ENCODE data around the gene BIN2.

Gene BIN2

GRCh38 chr12:51323966-51324895, at the start of gene BIN2:
BIN2 (minus strand) TSS chr12:51324174; CDS start chr12:51324102, 72 bp downstream.
- Histone ChIP-seq H3K27ac (ENCODE audit: low read length) (no peak within 1 kb of the TSS), H3K27me3 (ENCODE audit: control insufficient read depth, insufficient read depth, low read length) (no peaks in the 10 kb centered on the region), H3K4me1 (ENCODE audit: control insufficient read depth, insufficient read depth, low read length) (peaks cover 1% of the 10 kb centered on the region; the same call in 1 of the 2 replicates), H3K36me3 (ENCODE audit: control insufficient read depth, insufficient read depth, low read length) (no peaks in the 10 kb centered on the region), H3K9me3 (ENCODE audit: control insufficient read depth, insufficient read depth, low read length) (no peaks in the 10 kb centered on the region), H3K4me3 (ENCODE audit: low read length) (no peak within 1 kb of the TSS)
- no CpG with 5 or more reads among the region's 60 CpGs for WGBS (ENCODE audit: insufficient coverage, insufficient read length)
- no peak for DNase-seq (ENCODE audit: low read depth, low spot score)

- H3K27me3 ChIP-seq (ENCODE audit: control insufficient read depth, insufficient read depth, low read length): no peaks in the 10 kb centered on the region
- H3K4me3 ChIP-seq (ENCODE audit: low read length): no peak overlapping the region
- no peaks in the 10 kb centered on the region for H3K9me3 ChIP-seq (ENCODE audit: control insufficient read depth, insufficient read depth, low read length)
- no peak overlapping the region for H3K27ac ChIP-seq (ENCODE audit: low read length)
- peaks cover 6% of the 10 kb centered on the region for H3K36me3 ChIP-seq (ENCODE audit: control insufficient read depth, insufficient read depth, low read length)
- no peak for DNase-seq (ENCODE audit: low read depth, low spot score)
- H3K4me1 ChIP-seq (ENCODE audit: control insufficient read depth, insufficient read depth, low read length): peaks cover 2% of the 10 kb centered on the region; the same call in 1 of the 2 replicates
- WGBS (ENCODE audit: insufficient coverage, insufficient read length): no CpG with 5 or more reads among the region's 3 CpGs
These were observed 49.2 kb upstream of the BIN2 start for GRCh38 chr12:51373187-51373586.

- Histone ChIP-seq H3K9me3 (ENCODE audit: control insufficient read depth, insufficient read depth, low read length) (no peaks in the 10 kb centered on the region), H3K27me3 (ENCODE audit: control insufficient read depth, insufficient read depth, low read length) (no peaks in the 10 kb centered on the region), H3K27ac (ENCODE audit: low read length) (no peak overlapping the region), H3K36me3 (ENCODE audit: control insufficient read depth, insufficient read depth, low read length) (peaks cover 1% of the 10 kb centered on the region), H3K4me1 (ENCODE audit: control insufficient read depth, insufficient read depth, low read length) (peaks cover 2% of the 10 kb centered on the region; the same call in 1 of the 2 replicates), H3K4me3 (ENCODE audit: low read length) (no peak overlapping the region)
- no CpG with 5 or more reads among the region's 2 CpGs for WGBS (ENCODE audit: insufficient coverage, insufficient read length)
- no peak for DNase-seq (ENCODE audit: low read depth, low spot score)
These were observed 48.0 kb upstream of the BIN2 start for GRCh38 chr12:51372021-51372420.

- DNase-seq (ENCODE audit: low read depth, low spot score): no peak
- H3K27ac ChIP-seq (ENCODE audit: low read length): no peak overlapping the region
- H3K4me1 ChIP-seq (ENCODE audit: control insufficient read depth, insufficient read depth, low read length): peaks cover 2% of the 10 kb centered on the region; the same call in 1 of the 2 replicates
- no peaks in the 10 kb centered on the region for H3K27me3 ChIP-seq (ENCODE audit: control insufficient read depth, insufficient read depth, low read length)
- H3K9me3 ChIP-seq (ENCODE audit: control insufficient read depth, insufficient read depth, low read length): no peaks in the 10 kb centered on the region
- no peaks in the 10 kb centered on the region; the same call in 1 of the 2 replicates for H3K36me3 ChIP-seq (ENCODE audit: control insufficient read depth, insufficient read depth, low read length)
- no peak overlapping the region for H3K4me3 ChIP-seq (ENCODE audit: low read length)
- WGBS (ENCODE audit: insufficient coverage, insufficient read length): no CpG with 5 or more reads among the region's 8 CpGs
These were observed 47.5 kb upstream of the BIN2 start for GRCh38 chr12:51371295-51371953.

- Histone ChIP-seq H3K4me1 (ENCODE audit: control insufficient read depth, insufficient read depth, low read length) (peaks cover 2% of the 10 kb centered on the region; the same call in 1 of the 2 replicates), H3K27me3 (ENCODE audit: control insufficient read depth, insufficient read depth, low read length) (no peaks in the 10 kb centered on the region), H3K9me3 (ENCODE audit: control insufficient read depth, insufficient read depth, low read length) (no peaks in the 10 kb centered on the region), H3K27ac (ENCODE audit: low read length) (no peak overlapping the region), H3K36me3 (ENCODE audit: control insufficient read depth, insufficient read depth, low read length) (no peaks in the 10 kb centered on the region; the same call in 1 of the 2 replicates), H3K4me3 (ENCODE audit: low read length) (no peak overlapping the region)
- WGBS (ENCODE audit: insufficient coverage, insufficient read length): no CpG with 5 or more reads among the region's 9 CpGs
- DNase-seq (ENCODE audit: low read depth, low spot score): no peak
These were observed 46.7 kb upstream of the BIN2 start for GRCh38 chr12:51370667-51371066.

- no peak for DNase-seq (ENCODE audit: low read depth, low spot score)
- no peaks in the 10 kb centered on the region; the same call in 1 of the 2 replicates for H3K36me3 ChIP-seq (ENCODE audit: control insufficient read depth, insufficient read depth, low read length)
- H3K27me3 ChIP-seq (ENCODE audit: control insufficient read depth, insufficient read depth, low read length): no peaks in the 10 kb centered on the region
- H3K4me1 ChIP-seq (ENCODE audit: control insufficient read depth, insufficient read depth, low read length): peaks cover 2% of the 10 kb centered on the region; the same call in 1 of the 2 replicates
- no CpG with 5 or more reads among the region's 4 CpGs for WGBS (ENCODE audit: insufficient coverage, insufficient read length)
- no peaks in the 10 kb centered on the region for H3K9me3 ChIP-seq (ENCODE audit: control insufficient read depth, insufficient read depth, low read length)
- no peak overlapping the region for H3K27ac ChIP-seq (ENCODE audit: low read length)
- no peak overlapping the region for H3K4me3 ChIP-seq (ENCODE audit: low read length)
These were observed 45.6 kb upstream of the BIN2 start for GRCh38 chr12:51369581-51369980.

- Histone ChIP-seq H3K4me1 (ENCODE audit: control insufficient read depth, insufficient read depth, low read length) (peaks cover 2% of the 10 kb centered on the region; the same call in 1 of the 2 replicates), H3K4me3 (ENCODE audit: low read length) (no peak overlapping the region), H3K36me3 (ENCODE audit: control insufficient read depth, insufficient read depth, low read length) (no peaks in the 10 kb centered on the region; the same call in 1 of the 2 replicates), H3K9me3 (ENCODE audit: control insufficient read depth, insufficient read depth, low read length) (no peaks in the 10 kb centered on the region), H3K27ac (ENCODE audit: low read length) (no peak overlapping the region), H3K27me3 (ENCODE audit: control insufficient read depth, insufficient read depth, low read length) (no peaks in the 10 kb centered on the region)
- no CpG with 5 or more reads among the region's 17 CpGs for WGBS (ENCODE audit: insufficient coverage, insufficient read length)
- no peak for DNase-seq (ENCODE audit: low read depth, low spot score)
These were observed 44.9 kb upstream of the BIN2 start for GRCh38 chr12:51368640-51369517.

- Histone ChIP-seq H3K4me3 (ENCODE audit: low read length) (no peak overlapping the region), H3K27me3 (ENCODE audit: control insufficient read depth, insufficient read depth, low read length) (no peaks in the 10 kb centered on the region), H3K9me3 (ENCODE audit: control insufficient read depth, insufficient read depth, low read length) (no peaks in the 10 kb centered on the region), H3K36me3 (ENCODE audit: control insufficient read depth, insufficient read depth, low read length) (no peaks in the 10 kb centered on the region), H3K27ac (ENCODE audit: low read length) (no peak overlapping the region), H3K4me1 (ENCODE audit: control insufficient read depth, insufficient read depth, low read length) (no peaks in the 10 kb centered on the region)
- no peak for DNase-seq (ENCODE audit: low read depth, low spot score)
- no CpG with 5 or more reads among the region's 10 CpGs for WGBS (ENCODE audit: insufficient coverage, insufficient read length)
These were observed 41.3 kb upstream of the BIN2 start for GRCh38 chr12:51365276-51365675.

- H3K27ac ChIP-seq (ENCODE audit: low read length): no peak overlapping the region
- no peaks in the 10 kb centered on the region for H3K36me3 ChIP-seq (ENCODE audit: control insufficient read depth, insufficient read depth, low read length)
- DNase-seq (ENCODE audit: low read depth, low spot score): no peak
- H3K27me3 ChIP-seq (ENCODE audit: control insufficient read depth, insufficient read depth, low read length): no peaks in the 10 kb centered on the region
- no peaks in the 10 kb centered on the region for H3K9me3 ChIP-seq (ENCODE audit: control insufficient read depth, insufficient read depth, low read length)
- WGBS (ENCODE audit: insufficient coverage, insufficient read length): no CpG with 5 or more reads among the region's 11 CpGs
- H3K4me3 ChIP-seq (ENCODE audit: low read length): no peak overlapping the region
- H3K4me1 ChIP-seq (ENCODE audit: control insufficient read depth, insufficient read depth, low read length): no peaks in the 10 kb centered on the region
These were observed 40.0 kb upstream of the BIN2 start for GRCh38 chr12:51364001-51364400.

All from iPS DF 6.9 (cell line).